Keratinocyte (primary cell): ENCODE data around the gene IDE. TPM values are rescaled to one million over a fixed set of nuclear protein-coding genes. Genes with fewer than 3 reads are reported as not detected.
A peak's percentile ranks its signal among the peaks of the same experiment; 100 is the strongest.

Experiments
- DNase-seq: peaks from one replicate; pipeline ENCODE4 v3.0.0-alpha.2; 2011; ENCODE audit warnings: low read depth, missing footprints, low spot score
- FAIRE-seq: peaks from 2 replicates; lab custom pipeline; 2011; peaks lifted over from hg19 to GRCh38; lab: Jason Lieb, UNC
- H2AFZ ChIP-seq: 2 replicates; pipeline ENCODE4 v1.6.0; 2012; ENCODE audit warnings: low read length, control low read depth, inconsistent platforms; ENCODE audit not compliant: control insufficient read depth
- H3K27ac ChIP-seq: 2 replicates; pipeline ENCODE4 v1.5.1; 2011; ENCODE audit warnings: low read length; ENCODE audit not compliant: control insufficient read depth, insufficient read depth
- H3K27me3 ChIP-seq: 3 replicates; pipeline ENCODE4 v1.6.0; 2011; ENCODE audit warnings: low read length; ENCODE audit not compliant: control insufficient read depth, insufficient read depth; ENCODE audit errors: extremely low read depth
- H3K36me3 ChIP-seq, 2 experiments: 2 replicates in 1 of 2; 3 replicates in 1 of 2; pipeline ENCODE4 v1.5.1; 2011; ENCODE audit warnings: low read length in 2 of 2, mild to moderate bottlenecking in 1 of 2; ENCODE audit not compliant: control insufficient read depth in 2 of 2, insufficient read depth in 2 of 2; ENCODE audit errors: extremely low read depth in 1 of 2
- H3K4me1 ChIP-seq: 3 replicates; pipeline ENCODE4 v1.5.1; 2011; ENCODE audit warnings: low read length; ENCODE audit not compliant: control insufficient read depth, insufficient read depth; ENCODE audit errors: extremely low read depth
- H3K4me2 ChIP-seq: 3 replicates; pipeline ENCODE4 v1.6.0; 2011; ENCODE audit warnings: low read depth, low read length; ENCODE audit not compliant: control insufficient read depth, insufficient read depth; ENCODE audit errors: extremely low read depth
- H3K4me3 ChIP-seq, 3 experiments: fragments of 200-600 bp in 1 of 3; sonication (generic) in 1 of 3; 2 replicates in 2 of 3; 3 replicates in 1 of 3; pipeline ENCODE4 v1.5.1; 2011 to 2016; ENCODE audit warnings: low read length in 3 of 3, mild to moderate bottlenecking in 3 of 3, control low read depth in 2 of 3, inconsistent platforms in 1 of 3, low read depth in 1 of 3, mixed read lengths in 1 of 3, mixed run types in 1 of 3, moderate library complexity in 1 of 3; ENCODE audit not compliant: control insufficient read depth in 2 of 3, insufficient read depth in 2 of 3; ENCODE audit errors: extremely low read depth in 1 of 3
- H3K79me2 ChIP-seq: 2 replicates; pipeline ENCODE4 v1.6.0; 2012; ENCODE audit warnings: low read length; ENCODE audit not compliant: control insufficient read depth, insufficient read depth
- H3K9ac ChIP-seq: 3 replicates; pipeline ENCODE4 v1.6.0; 2011; ENCODE audit warnings: low read length; ENCODE audit not compliant: control insufficient read depth, insufficient read depth; ENCODE audit errors: extremely low read depth
- H3K9me1 ChIP-seq: 3 replicates; pipeline ENCODE4 v1.6.0; 2011; ENCODE audit warnings: low read length; ENCODE audit not compliant: control insufficient read depth, insufficient read depth; ENCODE audit errors: extremely low read depth
- H3K9me3 ChIP-seq: 2 replicates; pipeline ENCODE4 v1.5.1; 2012; ENCODE audit warnings: low read depth, low read length; ENCODE audit not compliant: control insufficient read depth
- H4K20me1 ChIP-seq: 3 replicates; pipeline ENCODE4 v1.6.0; 2011; ENCODE audit warnings: low read length; ENCODE audit not compliant: control insufficient read depth, insufficient read depth; ENCODE audit errors: extremely low read depth
- EZH2 ChIP-seq: IDR thresholded peaks from one replicate; pipeline ENCODE4 v1.6.1; 2012; ENCODE audit warnings: inconsistent platforms, mild to moderate bottlenecking, low read length, moderate library complexity
- dilution Hi-C: fragments of 300-500 bp; cut with MboI; formaldehyde crosslinking; loops from one replicate; pipeline ENCODE4 v1.7.0; 2020; ENCODE audit warnings: low sequenced_read_pairs; ENCODE audit not compliant: extremely low pct_ligation_motif_present
- polyA plus RNA-seq, 5 experiments: library from polyadenylated mRNA; depleted of rRNA in 3 of 5; stranded (reverse) in 3 of 5; stranded (forward) in 1 of 5; unstranded in 1 of 5; fragments of >200 nt; gene quantifications; 1 replicate in 1 of 5; 2 replicates in 3 of 5; 3 replicates in 1 of 5; pipeline versions ENCODE4 v1.2.1 to v1.2.3, GENCODE V29; 2011 to 2012; ENCODE audit warnings: missing spikeins in 2 of 5, low read depth in 1 of 5, low replicate concordance in 1 of 5
- TF ChIP-seq, protein P1 (sequence below), 3 experiments: IDR thresholded peaks in 1 of 3; conservative IDR thresholded peaks in 1 of 3; optimal IDR thresholded peaks in 1 of 3; 2 replicates in 2 of 3; 3 replicates in 1 of 3; pipeline versions ENCODE3 to v1.5.1; 2011; ENCODE audit warnings: low read length in 3 of 3, mild to moderate bottlenecking in 3 of 3, moderate library complexity in 2 of 3, control low read depth in 1 of 3, inconsistent platforms in 1 of 3; ENCODE audit not compliant: insufficient read depth in 2 of 3; ENCODE audit errors: extremely low read depth in 1 of 3

IDE gene
- polyA plus RNA-seq, 1 donor (not counting 4 experiments of a cell fraction or from before 2014, with no cell fraction given), result 24.4 TPM

DNA sequence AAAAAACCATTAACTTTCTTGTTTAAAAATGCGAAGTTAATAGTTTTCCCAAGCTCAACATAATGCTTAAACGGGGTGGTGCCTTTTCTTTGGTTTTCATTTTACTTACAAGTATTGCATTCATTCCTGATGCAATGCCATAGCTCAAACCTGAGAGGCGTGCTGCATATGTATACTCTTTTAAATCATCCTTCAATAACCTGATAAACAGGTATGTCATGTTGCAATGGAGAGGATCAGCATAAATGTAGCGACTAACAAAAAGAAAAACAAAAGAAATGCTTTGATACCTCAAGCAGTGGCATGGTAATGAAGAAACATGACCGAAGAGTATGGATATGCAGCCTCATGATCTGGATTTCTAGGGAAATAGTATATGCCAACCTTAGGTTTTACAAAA lies 95.4 kb downstream of the IDE start:
- dilution Hi-C loops, result no loop called here
- no peak overlapping the region for H3K4me3 ChIP-seq
- no peaks in the 10 kb centered on the region for H3K9me1 ChIP-seq
- DNase-seq, result no peak
- H2AFZ ChIP-seq, result no peak overlapping the region
- H3K4me1 ChIP-seq, result no peaks in the 10 kb centered on the region
- H3K27me3 ChIP-seq, result no peaks in the 10 kb centered on the region
- no peaks in the 10 kb centered on the region for H3K79me2 ChIP-seq
- no peak overlapping the region for H3K4me2 ChIP-seq
- peaks cover 10 to 14% of the 10 kb centered on the region in 2 experiments for H3K36me3 ChIP-seq
- H3K27ac ChIP-seq, result no peak overlapping the region
- H4K20me1 ChIP-seq, result no peaks in the 10 kb centered on the region
- H3K9me3 ChIP-seq, result no peaks in the 10 kb centered on the region
- TF ChIP-seq, protein P1, sequence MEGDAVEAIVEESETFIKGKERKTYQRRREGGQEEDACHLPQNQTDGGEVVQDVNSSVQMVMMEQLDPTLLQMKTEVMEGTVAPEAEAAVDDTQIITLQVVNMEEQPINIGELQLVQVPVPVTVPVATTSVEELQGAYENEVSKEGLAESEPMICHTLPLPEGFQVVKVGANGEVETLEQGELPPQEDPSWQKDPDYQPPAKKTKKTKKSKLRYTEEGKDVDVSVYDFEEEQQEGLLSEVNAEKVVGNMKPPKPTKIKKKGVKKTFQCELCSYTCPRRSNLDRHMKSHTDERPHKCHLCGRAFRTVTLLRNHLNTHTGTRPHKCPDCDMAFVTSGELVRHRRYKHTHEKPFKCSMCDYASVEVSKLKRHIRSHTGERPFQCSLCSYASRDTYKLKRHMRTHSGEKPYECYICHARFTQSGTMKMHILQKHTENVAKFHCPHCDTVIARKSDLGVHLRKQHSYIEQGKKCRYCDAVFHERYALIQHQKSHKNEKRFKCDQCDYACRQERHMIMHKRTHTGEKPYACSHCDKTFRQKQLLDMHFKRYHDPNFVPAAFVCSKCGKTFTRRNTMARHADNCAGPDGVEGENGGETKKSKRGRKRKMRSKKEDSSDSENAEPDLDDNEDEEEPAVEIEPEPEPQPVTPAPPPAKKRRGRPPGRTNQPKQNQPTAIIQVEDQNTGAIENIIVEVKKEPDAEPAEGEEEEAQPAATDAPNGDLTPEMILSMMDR (optimal IDR thresholded peaks at IDR 0.05 in 1 of 3, IDR thresholded peaks at IDR 0.05 in 1 of 3, conservative IDR thresholded peaks at IDR 0.05 in 1 of 3; ENCODE audit: extremely low read depth in 1 of 3, insufficient read depth in 2 of 3, low read length in 3 of 3), result no peak
- TF ChIP-seq EZH2, result no peak
- peak; percentile 29 for FAIRE-seq
- H3K9ac ChIP-seq, result no peak overlapping the region

DNA sequence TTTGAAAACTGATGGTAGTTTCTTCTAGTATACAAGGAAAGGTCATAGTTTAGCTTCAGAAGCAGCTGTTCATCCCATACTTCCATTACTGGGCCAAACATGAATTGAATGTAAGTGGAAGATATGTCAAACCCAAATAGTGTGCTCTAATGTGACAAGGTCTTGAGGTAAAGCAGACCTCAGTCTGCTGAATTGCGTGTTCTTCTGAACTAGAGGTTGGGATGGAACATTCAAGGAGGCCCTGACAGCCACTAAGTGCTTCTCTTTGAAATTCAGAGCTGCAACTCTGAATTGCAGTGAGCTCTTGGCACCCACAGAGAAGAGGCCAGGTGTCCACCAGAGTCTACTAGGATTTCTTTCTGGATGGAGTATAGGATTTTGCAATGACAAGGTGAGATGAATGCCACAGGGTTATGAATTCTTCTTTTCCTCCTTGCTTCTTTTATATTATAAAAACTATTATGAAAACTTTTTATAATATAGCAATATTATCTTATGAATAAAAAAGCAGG lies 98.5 kb downstream of the IDE start:
- no peaks in the 10 kb centered on the region for H3K9me3 ChIP-seq
- dilution Hi-C loops, result no loop called here
- no peak for DNase-seq
- no peak overlapping the region for H2AFZ ChIP-seq
- H3K4me1 ChIP-seq, result no peaks in the 10 kb centered on the region
- H3K27me3 ChIP-seq, result no peaks in the 10 kb centered on the region
- no peaks in the 10 kb centered on the region for H4K20me1 ChIP-seq
- no peak overlapping the region for H3K4me2 ChIP-seq
- no peaks in the 10 kb centered on the region for H3K9me1 ChIP-seq
- H3K4me3 ChIP-seq, result no peak overlapping the region
- peaks cover 6 to 11% of the 10 kb centered on the region in 2 experiments for H3K36me3 ChIP-seq
- no peaks in the 10 kb centered on the region for H3K79me2 ChIP-seq
- no peak overlapping the region for H3K9ac ChIP-seq
- no peak for FAIRE-seq
- H3K27ac ChIP-seq, result no peak overlapping the region
- TF ChIP-seq, protein P1 (optimal IDR thresholded peaks at IDR 0.05 in 1 of 3, IDR thresholded peaks at IDR 0.05 in 1 of 3, conservative IDR thresholded peaks at IDR 0.05 in 1 of 3; ENCODE audit: extremely low read depth in 1 of 3, insufficient read depth in 2 of 3, low read length in 3 of 3), result no peak
- TF ChIP-seq EZH2, result no peak
